ENCODE data around the gene BCL11B. TPM values are rescaled to one million over a fixed set of nuclear protein-coding genes. Genes with fewer than 3 reads are reported as not detected.

The BCL11B gene
- total and polyA plus RNA-seq, 4 experiments from 2014 or later = 2.6 to 165 (median 87.3) TPM

DNA sequence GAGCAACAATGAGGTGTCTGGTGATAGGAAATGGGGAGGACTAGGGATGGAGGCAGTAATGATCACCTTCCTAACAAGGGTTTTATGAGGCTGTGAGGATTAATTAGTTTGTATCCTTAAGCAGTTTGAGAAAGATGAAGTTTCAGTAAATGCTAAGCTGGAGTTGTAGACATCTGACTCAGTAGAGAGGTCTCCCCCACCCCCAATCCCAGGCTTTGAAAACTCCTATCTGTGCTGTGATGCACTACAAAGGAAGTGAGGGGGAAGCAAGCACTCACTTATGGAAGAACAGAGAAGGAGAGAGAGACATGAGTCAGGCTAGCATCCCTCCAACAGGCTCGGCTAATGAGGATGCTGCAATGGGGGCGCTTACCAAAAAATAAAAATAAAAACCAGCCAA, 5.5 kb upstream of the BCL11B start:
- peaks cover 19 to 42% (median 32%) of the 10 kb centered on the region in 4 donors for H3K4me1 Mint-ChIP-seq
- Histone ChIP-seq H3K36me3 (ENCODE audit: insufficient read depth, low read length) (no peaks in the 10 kb centered on the region), H3K27me3 (ENCODE audit: insufficient read depth, low read length) (no peaks in the 10 kb centered on the region), H3K27ac (ENCODE audit: low read depth, low read length) (no peak overlapping the region), H3K4me3 (ENCODE audit: low read length in 2 of 2) (no peak overlapping the region), H3K9me3 (ENCODE audit: control insufficient read depth in 1 of 2, low read length in 2 of 2) (no peaks in the 10 kb centered on the region), H3K4me1 (ENCODE audit: insufficient read depth, low read length) (peaks cover 27% of the 10 kb centered on the region)
- ChIA-PET CTCF (ENCODE audit: partially characterized antibody) (interaction anchor here (0.7 to 1.8 kb wide), 5 partner anchors 9 to 1675 kb away, joined by 3 to 7 read pairs (median 3); no protein-coding TSS in a partner anchor), POLR2A (ENCODE audit: partially characterized antibody) (interaction anchor here (66.7 kb wide), 1 partner anchor 62 kb away, joined by 6015 read pairs; no protein-coding TSS in a partner anchor)
- peak overlapping the region in 2 of 7 donors; percentile 78 to 86 for H3K27ac Mint-ChIP-seq
- H3K36me3 Mint-ChIP-seq = peaks cover 0 to 3% of the 10 kb centered on the region in 2 donors
- peaks cover 0 to 1% (median 0%) of the 10 kb centered on the region in 8 donors for H3K9me3 Mint-ChIP-seq
- intact Hi-C loops (cut with micrococcal nuclease) = no loop called here
- H3K4me3 Mint-ChIP-seq = no peak overlapping the region
- peaks cover 0 to 1% of the 10 kb centered on the region in 2 donors for H3K27me3 Mint-ChIP-seq
- DNase-seq = no peak

DNA sequence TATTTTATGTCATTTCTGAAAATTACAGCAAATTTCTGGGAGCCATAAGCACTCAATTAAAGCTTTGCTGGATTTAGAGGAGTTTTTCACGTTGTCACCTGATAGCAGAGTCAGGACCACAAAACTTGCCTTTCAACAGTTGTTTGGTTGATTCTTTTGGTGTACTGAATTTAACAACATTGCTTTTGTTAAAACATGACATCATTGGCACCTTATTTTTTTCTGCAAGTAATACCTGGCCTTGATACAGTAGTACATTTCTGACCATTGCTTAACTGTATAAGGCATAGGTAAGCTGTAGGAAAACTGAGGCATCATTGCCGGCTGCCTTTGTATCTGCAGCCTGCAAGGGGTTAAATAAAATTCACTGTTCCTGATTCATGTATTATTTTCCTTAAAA, 4.5 kb upstream of the BCL11B start:
- Mint-ChIP-seq H3K27me3 (peaks cover 0 to 1% of the 10 kb centered on the region in 2 donors), H3K4me1 (peaks cover 23 to 47% (median 37%) of the 10 kb centered on the region in 4 donors), H3K27ac (peak overlapping the region in 1 of 7 donors; percentile 86), H3K9me3 (peaks cover 0 to 1% (median under 1%) of the 10 kb centered on the region in 8 donors), H3K4me3 (no peak overlapping the region), H3K36me3 (peaks cover 2 to 9% of the 10 kb centered on the region in 2 donors)
- DNase-seq = no peak
- Histone ChIP-seq H3K27ac (ENCODE audit: low read depth, low read length) (no peak overlapping the region), H3K27me3 (ENCODE audit: insufficient read depth, low read length) (no peaks in the 10 kb centered on the region), H3K4me3 (ENCODE audit: low read length in 2 of 2) (no peak overlapping the region), H3K36me3 (ENCODE audit: insufficient read depth, low read length) (no peaks in the 10 kb centered on the region), H3K9me3 (ENCODE audit: control insufficient read depth in 1 of 2, low read length in 2 of 2) (no peaks in the 10 kb centered on the region), H3K4me1 (ENCODE audit: insufficient read depth, low read length) (peaks cover 30% of the 10 kb centered on the region)
- intact Hi-C loops (cut with micrococcal nuclease) = no loop called here
- CTCF ChIA-PET (ENCODE audit: partially characterized antibody) = interaction anchor here (0.9 to 1.0 kb wide), 2 partner anchors 46 to 1298 kb away, joined by 3 to 5 read pairs; no protein-coding TSS in a partner anchor
- POLR2A ChIA-PET (ENCODE audit: partially characterized antibody) = interaction anchor here (66.7 kb wide), 1 partner anchor 61 kb away, joined by 6015 read pairs; no protein-coding TSS in a partner anchor

- no peak overlapping the region for H3K27ac ChIP-seq (ENCODE audit: low read depth, low read length)
- H3K4me3 ChIP-seq (ENCODE audit: low read length in 2 of 2) = no peak overlapping the region
- Mint-ChIP-seq H3K27me3 (peaks cover 0 to 1% of the 10 kb centered on the region in 2 donors), H3K27ac (peak overlapping the region in 5 of 7 donors; percentile 22 to 94 (median 57)), H3K4me3 (peak overlapping the region; percentile 53 to 98 (median 94)), H3K4me1 (peaks cover 17 to 38% (median 28%) of the 10 kb centered on the region in 4 donors), H3K9me3 (peaks cover 0 to 4% (median under 1%) of the 10 kb centered on the region in 8 donors), H3K36me3 (peaks cover 4 to 12% of the 10 kb centered on the region in 2 donors)
- H3K27me3 ChIP-seq (ENCODE audit: insufficient read depth, low read length) = no peaks in the 10 kb centered on the region
- H3K9me3 ChIP-seq (ENCODE audit: control insufficient read depth in 1 of 2, low read length in 2 of 2) = no peaks in the 10 kb centered on the region
- H3K36me3 ChIP-seq (ENCODE audit: insufficient read depth, low read length) = no peaks in the 10 kb centered on the region
- POLR2A ChIA-PET (ENCODE audit: partially characterized antibody) = interaction anchor here (0.7 to 66.7 kb wide), 9 partner anchors 12 to 1297 kb away, joined by 3 to 6015 read pairs (median 6); no protein-coding TSS in a partner anchor
- intact Hi-C loops (cut with micrococcal nuclease) = loop anchor here (2.0 kb wide), 1 partner anchor 1816 kb away; no protein-coding TSS in a partner anchor
- peaks cover 24% of the 10 kb centered on the region for H3K4me1 ChIP-seq (ENCODE audit: insufficient read depth, low read length)
- CTCF ChIA-PET (ENCODE audit: partially characterized antibody) = interaction anchor here (0.6 to 2.6 kb wide), 13 partner anchors 12 to 1297 kb away, joined by 3 to 15 read pairs (median 4); no protein-coding TSS in a partner anchor
- no peak for DNase-seq
Observed at GRCh38 chr14:99275222-99275584, 3.2 kb upstream of the BCL11B start.

DNA sequence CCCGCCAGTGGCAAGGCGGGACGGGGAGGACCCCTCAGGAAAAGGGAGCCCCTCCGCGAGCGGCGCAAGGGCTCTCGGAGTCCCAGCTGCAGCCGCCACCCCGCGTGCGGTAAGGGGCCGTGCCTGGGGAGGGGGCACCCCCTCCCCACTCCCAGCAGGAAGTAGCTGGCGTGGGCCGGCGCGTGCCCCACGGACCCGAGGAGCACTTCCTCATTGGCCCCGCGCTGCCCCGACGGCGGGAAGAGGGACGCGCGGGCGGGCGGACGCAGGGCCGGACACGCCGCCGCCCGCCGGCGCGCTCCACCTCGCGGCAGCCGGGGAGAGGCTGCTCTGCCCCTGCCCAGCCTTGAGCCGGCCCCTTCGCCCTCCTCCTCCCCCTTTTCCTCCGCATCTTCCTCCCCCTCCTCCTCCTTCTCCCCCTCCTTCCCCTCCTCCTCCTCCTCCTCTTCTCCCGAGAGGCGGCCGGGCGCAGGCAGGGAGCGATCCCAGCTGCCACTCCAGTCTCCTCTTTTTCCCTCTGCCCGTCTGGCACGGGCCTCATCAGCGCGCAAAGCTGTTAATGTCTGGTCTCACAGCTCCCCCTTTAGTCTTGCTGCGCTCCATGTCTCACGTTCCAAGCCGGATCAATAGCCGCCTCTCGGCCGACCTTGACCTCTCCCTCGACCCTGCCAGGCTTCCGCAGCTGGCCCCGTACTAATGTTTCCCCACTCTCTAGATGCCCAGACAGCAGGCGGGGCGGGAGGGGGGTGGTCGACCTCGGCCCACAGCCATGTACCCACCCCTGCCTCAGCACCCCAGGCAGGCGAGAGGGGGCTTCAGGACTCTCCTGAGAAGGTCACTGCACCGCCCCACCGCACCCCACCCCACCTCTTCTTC, 2.6 kb upstream of the BCL11B start:
- Mint-ChIP-seq H3K9me3 (peaks cover 0 to 8% (median 1%) of the 10 kb centered on the region in 8 donors), H3K4me1 (peaks cover 17 to 42% (median 28%) of the 10 kb centered on the region in 4 donors), H3K36me3 (peaks cover 8 to 16% of the 10 kb centered on the region in 2 donors), H3K27ac (peak overlapping the region in 6 of 7 donors; percentile 73 to 98 (median 87)), H3K4me3 (peak overlapping the region; percentile 87 to 98 (median 94)), H3K27me3 (peaks cover 0 to 1% of the 10 kb centered on the region in 2 donors)
- peak; percentile 55 to 64 (median 60) for DNase-seq
- H3K4me3 ChIP-seq (ENCODE audit: low read length in 2 of 2) = peak overlapping the region; percentile 52 to 91
- peaks cover 24% of the 10 kb centered on the region for H3K4me1 ChIP-seq (ENCODE audit: insufficient read depth, low read length)
- intact Hi-C loops (cut with micrococcal nuclease) = loop anchor here (1.0 to 5.0 kb wide), 7 partner anchors 1047 to 1975 kb away; no protein-coding TSS in a partner anchor
- no peaks in the 10 kb centered on the region for H3K9me3 ChIP-seq (ENCODE audit: control insufficient read depth in 1 of 2, low read length in 2 of 2)
- H3K27ac ChIP-seq (ENCODE audit: low read depth, low read length) = peak overlapping the region; percentile 80
- ChIA-PET CTCF (ENCODE audit: partially characterized antibody) (interaction anchor here (0.6 to 2.6 kb wide), 15 partner anchors 12 to 1296 kb away, joined by 3 to 15 read pairs (median 4); no protein-coding TSS in a partner anchor), POLR2A (ENCODE audit: partially characterized antibody) (interaction anchor here (0.6 to 66.7 kb wide), 11 partner anchors 8 to 1673 kb away, joined by 3 to 6015 read pairs (median 5); no protein-coding TSS in a partner anchor)
- H3K36me3 ChIP-seq (ENCODE audit: insufficient read depth, low read length) = no peaks in the 10 kb centered on the region
- no peaks in the 10 kb centered on the region for H3K27me3 ChIP-seq (ENCODE audit: insufficient read depth, low read length)

DNA sequence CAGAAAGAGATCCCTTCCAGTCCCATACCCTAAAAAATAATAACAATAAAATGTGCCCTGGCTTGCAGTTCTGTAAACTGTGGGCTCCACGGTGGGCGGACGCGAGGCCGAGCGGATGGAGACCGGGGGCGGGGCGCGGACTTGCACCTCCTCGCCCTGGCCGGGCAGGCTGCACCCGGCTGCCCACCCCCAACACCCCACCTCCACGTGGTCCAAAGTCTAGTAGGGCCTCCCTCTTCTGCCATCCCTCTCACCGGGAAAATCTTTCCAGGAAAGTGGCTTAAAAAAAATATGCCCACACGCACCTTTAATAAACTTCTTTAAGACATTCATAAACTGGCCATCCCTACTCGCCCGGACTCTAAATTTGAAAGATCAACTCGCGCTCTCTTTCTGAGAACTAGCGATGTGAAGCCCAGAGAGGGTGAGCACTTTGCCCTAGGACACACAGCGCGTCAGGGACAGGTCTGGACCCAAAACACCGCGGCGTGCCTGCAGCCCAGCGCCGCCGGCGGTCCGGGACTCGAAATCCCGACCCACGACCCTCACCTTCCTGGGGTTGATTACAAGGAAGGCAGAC, 1.9 kb upstream of the BCL11B start:
- POLR2A ChIA-PET (ENCODE audit: partially characterized antibody) = interaction anchor here (0.7 to 66.7 kb wide), 9 partner anchors 9 to 1296 kb away, joined by 3 to 6015 read pairs (median 6); no protein-coding TSS in a partner anchor
- peaks cover 17 to 42% (median 28%) of the 10 kb centered on the region in 4 donors for H3K4me1 Mint-ChIP-seq
- intact Hi-C loops (cut with micrococcal nuclease) = loop anchor here (1.0 to 5.0 kb wide), 8 partner anchors 1047 to 1975 kb away; no protein-coding TSS in a partner anchor
- H3K27ac ChIP-seq (ENCODE audit: low read depth, low read length) = peak overlapping the region; percentile 80
- H3K4me3 ChIP-seq (ENCODE audit: low read length in 2 of 2) = peak overlapping the region; percentile 52 to 91
- H3K27me3 ChIP-seq (ENCODE audit: insufficient read depth, low read length) = no peaks in the 10 kb centered on the region
- DNase-seq = peak in 2 of 5 donors; percentile 19 to 29
- peaks cover 0 to 8% (median 1%) of the 10 kb centered on the region in 8 donors for H3K9me3 Mint-ChIP-seq
- peak overlapping the region in 6 of 7 donors; percentile 12 to 98 (median 76) for H3K27ac Mint-ChIP-seq
- peaks cover 0 to 1% of the 10 kb centered on the region in 2 donors for H3K27me3 Mint-ChIP-seq
- CTCF ChIA-PET (ENCODE audit: partially characterized antibody) = interaction anchor here (0.7 to 2.6 kb wide), 10 partner anchors 12 to 1296 kb away, joined by 3 to 15 read pairs (median 6); no protein-coding TSS in a partner anchor
- peaks cover 24% of the 10 kb centered on the region for H3K4me1 ChIP-seq (ENCODE audit: insufficient read depth, low read length)
- H3K9me3 ChIP-seq (ENCODE audit: control insufficient read depth in 1 of 2, low read length in 2 of 2) = no peaks in the 10 kb centered on the region
- H3K36me3 Mint-ChIP-seq = peaks cover 13 to 21% of the 10 kb centered on the region in 2 donors
- H3K4me3 Mint-ChIP-seq = peak overlapping the region; percentile 84 to 93 (median 88)
- no peaks in the 10 kb centered on the region for H3K36me3 ChIP-seq (ENCODE audit: insufficient read depth, low read length)

DNA sequence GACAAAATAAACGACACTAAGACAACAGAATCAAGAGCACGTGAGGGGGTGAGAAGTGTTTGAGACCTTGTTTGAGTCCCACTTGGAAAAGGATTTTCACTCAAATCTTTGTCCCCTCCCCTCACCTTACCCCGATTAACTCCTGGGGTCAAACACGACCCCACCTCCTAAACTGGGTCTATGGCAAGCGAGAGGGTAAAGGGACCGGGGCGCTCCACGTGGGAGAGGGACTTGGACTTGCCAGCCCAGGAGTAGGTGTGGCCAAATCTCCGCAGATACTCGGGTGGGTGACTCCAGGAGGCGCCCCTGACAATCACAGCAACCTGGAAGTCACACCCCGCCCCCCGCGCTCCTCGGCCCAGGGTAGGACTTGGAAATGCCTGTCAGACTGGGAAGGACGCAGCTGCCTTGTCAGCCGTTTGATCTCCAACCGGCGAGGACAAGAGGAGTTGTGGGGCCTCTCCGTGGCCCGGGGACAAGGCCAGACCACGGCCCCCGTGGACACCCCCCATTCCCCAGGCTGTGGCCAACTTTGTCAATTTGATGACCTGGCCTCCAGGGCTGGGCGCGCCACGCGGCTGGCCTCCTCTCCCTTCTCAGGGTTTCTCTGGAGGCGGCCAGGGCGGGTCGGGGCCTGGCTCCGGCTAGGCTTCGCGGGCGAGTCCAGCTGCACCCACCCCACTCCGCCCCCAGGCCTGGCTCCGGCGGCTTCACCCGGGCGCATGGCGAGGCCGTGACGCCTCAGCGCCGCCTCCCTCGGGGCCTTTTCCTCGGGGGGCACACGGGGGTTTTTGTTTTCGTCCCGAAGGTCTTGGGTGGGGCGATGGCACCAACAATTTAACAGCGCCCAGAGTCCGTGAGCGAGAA, 1.1 kb upstream of the BCL11B start:
- CTCF ChIA-PET (ENCODE audit: partially characterized antibody) = interaction anchor here (0.7 to 2.8 kb wide), 8 partner anchors 11 to 1295 kb away, joined by 3 to 40 read pairs (median 6); no protein-coding TSS in a partner anchor
- Mint-ChIP-seq H3K36me3 (peaks cover 19 to 27% of the 10 kb centered on the region in 2 donors), H3K4me3 (peak overlapping the region; percentile 91 to 100 (median 98)), H3K4me1 (peaks cover 17 to 43% (median 27%) of the 10 kb centered on the region in 4 donors), H3K27ac (peak overlapping the region; percentile 89 to 99 (median 96)), H3K9me3 (peaks cover 0 to 8% (median 1%) of the 10 kb centered on the region in 8 donors), H3K27me3 (no peaks in the 10 kb centered on the region)
- DNase-seq = peak; percentile 27 to 75 (median 35)
- peak overlapping the region; percentile 80 for H3K27ac ChIP-seq (ENCODE audit: low read depth, low read length)
- intact Hi-C loops (cut with micrococcal nuclease) = loop anchor here (1.0 to 5.0 kb wide), 9 partner anchors 1046 to 1921 kb away; no protein-coding TSS in a partner anchor
- H3K4me1 ChIP-seq (ENCODE audit: insufficient read depth, low read length) = peaks cover 24% of the 10 kb centered on the region
- peak overlapping the region; percentile 47 to 91 for H3K4me3 ChIP-seq (ENCODE audit: low read length in 2 of 2)
- H3K27me3 ChIP-seq (ENCODE audit: insufficient read depth, low read length) = no peaks in the 10 kb centered on the region
- no peaks in the 10 kb centered on the region for H3K36me3 ChIP-seq (ENCODE audit: insufficient read depth, low read length)
- POLR2A ChIA-PET (ENCODE audit: partially characterized antibody) = interaction anchor here (1.2 to 66.7 kb wide), 12 partner anchors 11 to 1817 kb away, joined by 3 to 6015 read pairs (median 21); no protein-coding TSS in a partner anchor
- no peaks in the 10 kb centered on the region for H3K9me3 ChIP-seq (ENCODE audit: control insufficient read depth in 1 of 2, low read length in 2 of 2)
